ENCODE results near the gene SLC2A11. TPM values are rescaled to one million over a fixed set of nuclear protein-coding genes. Genes with fewer than 3 reads are reported as not detected.

SLC2A11 gene
- total RNA-seq, 1 donor from 2014 or later, result 52.4 TPM

GRCh38 chr22:23926561-23926960, 68.9 kb downstream of the SLC2A11 start:
- H3K4me1 Mint-ChIP-seq (ENCODE audit: low read depth, unreplicated experiment), result no peaks in the 10 kb centered on the region
- TF ChIP-seq, protein P1, sequence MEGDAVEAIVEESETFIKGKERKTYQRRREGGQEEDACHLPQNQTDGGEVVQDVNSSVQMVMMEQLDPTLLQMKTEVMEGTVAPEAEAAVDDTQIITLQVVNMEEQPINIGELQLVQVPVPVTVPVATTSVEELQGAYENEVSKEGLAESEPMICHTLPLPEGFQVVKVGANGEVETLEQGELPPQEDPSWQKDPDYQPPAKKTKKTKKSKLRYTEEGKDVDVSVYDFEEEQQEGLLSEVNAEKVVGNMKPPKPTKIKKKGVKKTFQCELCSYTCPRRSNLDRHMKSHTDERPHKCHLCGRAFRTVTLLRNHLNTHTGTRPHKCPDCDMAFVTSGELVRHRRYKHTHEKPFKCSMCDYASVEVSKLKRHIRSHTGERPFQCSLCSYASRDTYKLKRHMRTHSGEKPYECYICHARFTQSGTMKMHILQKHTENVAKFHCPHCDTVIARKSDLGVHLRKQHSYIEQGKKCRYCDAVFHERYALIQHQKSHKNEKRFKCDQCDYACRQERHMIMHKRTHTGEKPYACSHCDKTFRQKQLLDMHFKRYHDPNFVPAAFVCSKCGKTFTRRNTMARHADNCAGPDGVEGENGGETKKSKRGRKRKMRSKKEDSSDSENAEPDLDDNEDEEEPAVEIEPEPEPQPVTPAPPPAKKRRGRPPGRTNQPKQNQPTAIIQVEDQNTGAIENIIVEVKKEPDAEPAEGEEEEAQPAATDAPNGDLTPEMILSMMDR (IDR thresholded peaks at IDR 0.05; ENCODE audit: partially characterized antibody, unreplicated experiment), result no peak
- no peak overlapping the region for H3K4me3 Mint-ChIP-seq (ENCODE audit: unreplicated experiment)
- H3K9me3 Mint-ChIP-seq (ENCODE audit: unreplicated experiment), result peaks cover 2% of the 10 kb centered on the region
- DNase-seq, result no peak
- peaks cover 15% of the 10 kb centered on the region for H3K36me3 Mint-ChIP-seq (ENCODE audit: unreplicated experiment)
- H3K27ac Mint-ChIP-seq (ENCODE audit: unreplicated experiment), result no peak overlapping the region
- peaks cover 7% of the 10 kb centered on the region for H3K27me3 Mint-ChIP-seq (ENCODE audit: unreplicated experiment)

Other genes with a start within 250 kb of the SLC2A11 start
- not detected for gene DRICH1, start 225.6 kb upstream of the SLC2A11 start, total RNA-seq (ENCODE audit: unreplicated experiment)
- gene RGL4, start 166.9 kb upstream of the SLC2A11 start, total RNA-seq (ENCODE audit: unreplicated experiment), result not detected
- 9.0 TPM for gene ZNF70, start 106.8 kb upstream of the SLC2A11 start, total RNA-seq (ENCODE audit: unreplicated experiment)
- gene VPREB3, start 103.5 kb upstream of the SLC2A11 start, total RNA-seq (ENCODE audit: unreplicated experiment), result not detected
- not detected for gene C22orf15, start 94.9 kb upstream of the SLC2A11 start, total RNA-seq (ENCODE audit: unreplicated experiment)
- 35.9 TPM for gene CHCHD10, start 89.9 kb upstream of the SLC2A11 start, total RNA-seq (ENCODE audit: unreplicated experiment)
- 28.8 TPM for gene MMP11, start 85.0 kb upstream of the SLC2A11 start, total RNA-seq (ENCODE audit: unreplicated experiment)
- 227 TPM for gene SMARCB1, start 70.9 kb upstream of the SLC2A11 start, total RNA-seq (ENCODE audit: unreplicated experiment)
- 1.2 TPM for gene DERL3, start 18.9 kb upstream of the SLC2A11 start, total RNA-seq (ENCODE audit: unreplicated experiment)
- 581 TPM for gene MIF, start 36.5 kb downstream of the SLC2A11 start, total RNA-seq (ENCODE audit: unreplicated experiment)
- 11.9 TPM for gene GSTT2B, start 103.3 kb downstream of the SLC2A11 start, total RNA-seq (ENCODE audit: unreplicated experiment)
- 0.96 TPM for gene DDTL, start 109.0 kb downstream of the SLC2A11 start, total RNA-seq (ENCODE audit: unreplicated experiment)
- gene DDT, start 116.6 kb downstream of the SLC2A11 start, total RNA-seq (ENCODE audit: unreplicated experiment), result 95.9 TPM
- gene GSTT2, start 122.3 kb downstream of the SLC2A11 start, total RNA-seq (ENCODE audit: unreplicated experiment), result 0.76 TPM
- gene GSTT4, start 147.6 kb downstream of the SLC2A11 start, total RNA-seq (ENCODE audit: unreplicated experiment), result not detected
- gene CABIN1, start 153.4 kb downstream of the SLC2A11 start, total RNA-seq (ENCODE audit: unreplicated experiment), result 72.5 TPM

Measured in glutamatergic neuron (in vitro differentiated cells).